ENCODE results near the gene ENTPD2. TPM values are rescaled to one million over a fixed set of nuclear protein-coding genes. Genes with fewer than 3 reads are reported as not detected.

The ENTPD2 gene
- total RNA-seq, 3 donors from 2014 or later (not counting 1 experiment from before 2014, with no cell fraction given), result not detected

GRCh38 chr9:137054932-137055384, 1.1 kb upstream of the ENTPD2 start:
- H3K36me3 Mint-ChIP-seq, result no peaks in the 10 kb centered on the region
- no peak for TF ChIP-seq CTCF (IDR thresholded peaks at IDR 0.05)
- H3K27me3 Mint-ChIP-seq (ENCODE audit: low read depth in 2 of 2), result peaks cover under 1 to 15% of the 10 kb centered on the region in 2 donors
- no peaks in the 10 kb centered on the region for H3K4me1 Mint-ChIP-seq
- Histone ChIP-seq H3K9me3 (ENCODE audit: control insufficient read depth, insufficient read depth, low read length) (no peaks in the 10 kb centered on the region), H3K36me3 (ENCODE audit: control insufficient read depth, insufficient read depth, low read length) (no peaks in the 10 kb centered on the region), H3K27ac (ENCODE audit: low read length) (no peak overlapping the region), H3K4me3 (ENCODE audit: low read length) (no peak overlapping the region), H3K27me3 (ENCODE audit: control insufficient read depth, insufficient read depth, low read length) (peaks cover 27% of the 10 kb centered on the region), H3K4me1 (ENCODE audit: control insufficient read depth, insufficient read depth, low read length) (peaks cover 16% of the 10 kb centered on the region)
- no peaks in the 10 kb centered on the region for H3K9me3 Mint-ChIP-seq
- no peak overlapping the region for H3K4me3 Mint-ChIP-seq
- no peak for DNase-seq
- intact Hi-C loops (cut with micrococcal nuclease), result no loop called here
- WGBS (ENCODE audit: insufficient coverage), result 93% methylated on average over 17 of the region's 17 CpGs
- H3K27ac Mint-ChIP-seq, result no peak overlapping the region
- ATAC-seq, result no peak

DNA sequence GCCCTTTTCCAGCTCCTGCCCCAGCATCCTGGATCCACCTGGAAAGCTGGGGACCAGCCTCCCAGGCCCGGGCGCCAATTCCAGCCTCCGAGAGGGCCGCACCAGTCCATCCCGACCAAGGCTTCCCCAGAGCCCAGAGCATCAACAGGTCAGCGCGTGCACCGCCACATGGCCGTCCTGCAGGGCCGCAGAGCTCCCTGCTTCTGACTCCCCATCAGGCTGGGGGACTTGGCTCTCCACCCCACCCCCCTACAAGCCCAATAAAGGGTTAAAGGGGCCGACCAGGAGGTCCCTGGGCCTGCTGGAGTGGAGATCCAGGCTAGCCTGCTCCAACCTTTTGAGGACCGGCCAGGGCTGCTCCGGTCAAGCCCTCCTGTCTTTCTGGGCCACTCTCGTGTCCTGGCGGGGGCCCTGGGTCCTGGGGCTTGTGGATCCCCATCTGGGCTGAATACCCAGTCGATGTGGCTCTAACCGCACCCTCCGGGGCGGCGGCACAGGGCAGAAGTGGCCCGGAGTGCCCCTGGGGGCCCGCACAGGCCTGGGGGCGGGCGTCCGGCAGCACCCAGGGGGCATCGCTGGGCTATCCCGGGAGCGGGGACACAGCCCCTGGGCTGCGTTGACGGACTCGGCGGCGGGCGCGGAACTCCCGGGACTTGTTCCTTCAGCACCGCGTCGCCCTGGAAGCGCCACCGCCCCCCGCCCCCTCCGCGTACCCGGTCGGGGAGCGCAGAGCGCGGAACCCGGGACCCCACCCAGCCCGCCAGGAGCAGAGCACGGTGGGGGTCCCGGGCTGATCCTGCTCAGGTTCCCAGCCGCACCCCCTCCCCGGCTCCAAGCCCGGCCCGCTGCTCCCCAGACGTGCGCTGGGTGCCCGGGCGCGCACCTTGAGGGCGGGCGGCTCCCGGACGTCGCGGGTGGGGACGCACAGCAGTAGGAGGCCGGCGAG, 590 bp downstream of the ENTPD2 start:
- Histone ChIP-seq H3K27ac (ENCODE audit: low read length) (no peak overlapping the region), H3K4me1 (ENCODE audit: control insufficient read depth, insufficient read depth, low read length) (peaks cover 16% of the 10 kb centered on the region), H3K36me3 (ENCODE audit: control insufficient read depth, insufficient read depth, low read length) (no peaks in the 10 kb centered on the region), H3K9me3 (ENCODE audit: control insufficient read depth, insufficient read depth, low read length) (no peaks in the 10 kb centered on the region), H3K27me3 (ENCODE audit: control insufficient read depth, insufficient read depth, low read length) (peaks cover 42% of the 10 kb centered on the region), H3K4me3 (ENCODE audit: low read length) (no peak overlapping the region)
- Mint-ChIP-seq H3K4me3 (peak overlapping the region; percentile 21), H3K4me1 (no peaks in the 10 kb centered on the region), H3K9me3 (no peaks in the 10 kb centered on the region), H3K27ac (no peak overlapping the region), H3K27me3 (ENCODE audit: low read depth in 2 of 2) (peaks cover 7 to 22% of the 10 kb centered on the region in 2 donors), H3K36me3 (no peaks in the 10 kb centered on the region)
- no peak for DNase-seq
- peak in 1 of 3 donors; percentile 35 for ATAC-seq
- intact Hi-C loops (cut with micrococcal nuclease), result no loop called here
- no peak for TF ChIP-seq CTCF (IDR thresholded peaks at IDR 0.05)
- WGBS (ENCODE audit: insufficient coverage), result 13% methylated on average over 71 of the region's 71 CpGs

- H3K27me3 ChIP-seq (ENCODE audit: control insufficient read depth, insufficient read depth, low read length), result peaks cover 51% of the 10 kb centered on the region
- WGBS (ENCODE audit: insufficient coverage), result 77% methylated on average over 2 of the region's 8 CpGs
- H3K4me3 Mint-ChIP-seq, result no peak overlapping the region
Observed at GRCh38 chr9:137052293-137052692, 1.6 kb downstream of the ENTPD2 start.

More at GRCh38 chr9:137052293-137052692, 1.6 kb downstream of the ENTPD2 start:
- H3K4me1 ChIP-seq (ENCODE audit: control insufficient read depth, insufficient read depth, low read length), result peaks cover 16% of the 10 kb centered on the region
- no peak for DNase-seq
- TF ChIP-seq CTCF (IDR thresholded peaks at IDR 0.05), result no peak
- Mint-ChIP-seq H3K9me3 (no peaks in the 10 kb centered on the region), H3K27me3 (ENCODE audit: low read depth in 2 of 2) (peaks cover 7 to 28% of the 10 kb centered on the region in 2 donors), H3K4me1 (no peaks in the 10 kb centered on the region), H3K36me3 (no peaks in the 10 kb centered on the region), H3K27ac (no peak overlapping the region)
- H3K27ac ChIP-seq (ENCODE audit: low read length), result no peak overlapping the region
- intact Hi-C loops (cut with micrococcal nuclease), result no loop called here
- ATAC-seq, result no peak
- no peaks in the 10 kb centered on the region for H3K9me3 ChIP-seq (ENCODE audit: control insufficient read depth, insufficient read depth, low read length)
- no peaks in the 10 kb centered on the region for H3K36me3 ChIP-seq (ENCODE audit: control insufficient read depth, insufficient read depth, low read length)
- no peak overlapping the region for H3K4me3 ChIP-seq (ENCODE audit: low read length)
